ENCODE measurements around the gene APC. TPM values are rescaled to one million over a fixed set of nuclear protein-coding genes. Genes with fewer than 3 reads are reported as not detected.
"Not testable (repeated sequence)": the region's sequence is repeated elsewhere in the genome, so short reads cannot be mapped to it uniquely, and the experiment has no call there.

APC gene
- total RNA-seq, 1 donor from 2014 or later: 423 TPM

- peak; percentile 92 for DNase-seq
These were observed 123.4 kb downstream of the APC start, which contains the start of gene SRP19 for GRCh38 chr5:112860929-112861637. Gene SRP19, plus strand, starts transcription at chr5:112861287. Its CDS starts 90 bp downstream, at chr5:112861377.

- DNase-seq: no peak
These were observed 123.9 kb downstream of the APC start for GRCh38 chr5:112861638-112861985.

GRCh38 chr5:112862085-112862484, 124.4 kb downstream of the APC start:
- no peak for DNase-seq

- DNase-seq: no peak
These were observed 125.9 kb downstream of the APC start for GRCh38 chr5:112863549-112863948.

GRCh38 chr5:112865128-112865527, 127.4 kb downstream of the APC start:
- DNase-seq: no peak

GRCh38 chr5:112866739-112867138, 129.1 kb downstream of the APC start:
- no peak for DNase-seq

- no peak for DNase-seq
These were observed 129.7 kb downstream of the APC start for GRCh38 chr5:112867411-112867810.

- no peak for DNase-seq
These were observed 132.3 kb downstream of the APC start for GRCh38 chr5:112869948-112870347.

GRCh38 chr5:112870966-112871365, 133.3 kb downstream of the APC start:
- no peak for DNase-seq

GRCh38 chr5:112876362-112876761, 138.7 kb downstream of the APC start:
- DNase-seq: no peak

- no peak for DNase-seq
These were observed 140.4 kb downstream of the APC start for GRCh38 chr5:112878101-112878500.

- no peak for DNase-seq
These were observed 141.1 kb downstream of the APC start for GRCh38 chr5:112878760-112879159.

GRCh38 chr5:112880219-112880964, 142.7 kb downstream of the APC start:
- DNase-seq: no peak

- DNase-seq: no peak
These were observed 145.5 kb downstream of the APC start for GRCh38 chr5:112883192-112883591.

- DNase-seq: peak; percentile 6
These were observed 147.3 kb downstream of the APC start for GRCh38 chr5:112885001-112885400.

- no peak for DNase-seq
These were observed 149.3 kb downstream of the APC start for GRCh38 chr5:112886975-112887374.

- not testable (repeated sequence) for DNase-seq
These were observed 154.4 kb downstream of the APC start for GRCh38 chr5:112892066-112892465.

GRCh38 chr5:112892776-112893175, 155.1 kb downstream of the APC start:
- no peak for DNase-seq

GRCh38 chr5:112895682-112896081, 158.0 kb downstream of the APC start:
- DNase-seq: no peak

All from occipital lobe (tissue), 2 donors.